ENCODE measurements around the gene METTL4. TPM values are rescaled to one million over a fixed set of nuclear protein-coding genes. Genes with fewer than 3 reads are reported as not detected.

Gene METTL4
- total RNA-seq, 1 donor from 2014 or later, result 12.6 TPM

DNA sequence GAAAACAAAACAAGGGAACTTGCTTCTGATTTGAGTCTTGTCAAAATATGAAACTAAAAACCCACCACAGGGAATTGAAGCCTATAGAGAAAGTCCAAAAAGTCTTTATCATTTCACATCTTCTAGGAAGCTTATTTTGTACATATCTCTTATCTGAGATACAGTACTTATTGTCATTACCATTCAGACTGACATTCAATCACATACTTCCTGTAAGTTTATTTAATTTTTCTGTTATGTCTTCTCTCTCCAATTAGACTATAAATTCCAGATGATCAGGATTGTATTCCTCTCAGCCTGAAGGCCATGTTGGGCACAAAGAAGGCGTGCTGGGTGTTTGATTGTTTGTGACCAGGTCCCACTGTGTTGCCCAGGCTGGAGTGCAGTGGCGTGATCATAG lies 59.2 kb downstream of the METTL4 start:
- no peaks in the 10 kb centered on the region for H3K4me1 Mint-ChIP-seq
- H3K4me3 Mint-ChIP-seq, result no peak overlapping the region
- no peaks in the 10 kb centered on the region for H3K9me3 Mint-ChIP-seq
- no peaks in the 10 kb centered on the region for H3K27me3 Mint-ChIP-seq (ENCODE audit: low read depth)
- H3K36me3 Mint-ChIP-seq (ENCODE audit: low read depth), result no peaks in the 10 kb centered on the region
- no peak overlapping the region for H3K27ac Mint-ChIP-seq (ENCODE audit: unreplicated experiment)
- DNase-seq (ENCODE audit: low read depth, low spot score), result no peak
- TF ChIP-seq, protein P1, sequence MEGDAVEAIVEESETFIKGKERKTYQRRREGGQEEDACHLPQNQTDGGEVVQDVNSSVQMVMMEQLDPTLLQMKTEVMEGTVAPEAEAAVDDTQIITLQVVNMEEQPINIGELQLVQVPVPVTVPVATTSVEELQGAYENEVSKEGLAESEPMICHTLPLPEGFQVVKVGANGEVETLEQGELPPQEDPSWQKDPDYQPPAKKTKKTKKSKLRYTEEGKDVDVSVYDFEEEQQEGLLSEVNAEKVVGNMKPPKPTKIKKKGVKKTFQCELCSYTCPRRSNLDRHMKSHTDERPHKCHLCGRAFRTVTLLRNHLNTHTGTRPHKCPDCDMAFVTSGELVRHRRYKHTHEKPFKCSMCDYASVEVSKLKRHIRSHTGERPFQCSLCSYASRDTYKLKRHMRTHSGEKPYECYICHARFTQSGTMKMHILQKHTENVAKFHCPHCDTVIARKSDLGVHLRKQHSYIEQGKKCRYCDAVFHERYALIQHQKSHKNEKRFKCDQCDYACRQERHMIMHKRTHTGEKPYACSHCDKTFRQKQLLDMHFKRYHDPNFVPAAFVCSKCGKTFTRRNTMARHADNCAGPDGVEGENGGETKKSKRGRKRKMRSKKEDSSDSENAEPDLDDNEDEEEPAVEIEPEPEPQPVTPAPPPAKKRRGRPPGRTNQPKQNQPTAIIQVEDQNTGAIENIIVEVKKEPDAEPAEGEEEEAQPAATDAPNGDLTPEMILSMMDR (conservative IDR thresholded peaks at IDR 0.05), result no peak

DNA sequence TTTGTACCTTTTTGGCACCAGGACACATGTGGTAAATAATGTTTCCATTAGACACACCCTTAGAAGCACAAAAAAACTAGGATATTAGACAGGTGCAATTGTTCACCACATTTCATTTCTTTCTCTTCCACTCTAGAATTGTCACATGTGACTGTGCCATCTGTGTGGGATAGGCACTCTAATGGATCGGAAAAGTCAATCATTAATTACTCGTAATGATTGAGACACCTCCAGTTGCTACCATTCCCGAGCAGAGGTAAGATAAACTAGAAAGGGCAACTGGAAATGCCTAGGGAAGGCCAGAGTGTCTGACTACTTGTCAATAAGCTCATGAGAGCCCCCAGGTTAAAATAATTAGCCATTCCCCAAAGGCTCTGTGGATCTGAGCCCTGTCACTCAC lies 59.9 kb downstream of the METTL4 start:
- no peak overlapping the region for H3K4me3 Mint-ChIP-seq
- H3K9me3 Mint-ChIP-seq, result no peaks in the 10 kb centered on the region
- no peak overlapping the region for H3K27ac Mint-ChIP-seq (ENCODE audit: unreplicated experiment)
- no peaks in the 10 kb centered on the region for H3K4me1 Mint-ChIP-seq
- DNase-seq (ENCODE audit: low read depth, low spot score), result no peak
- TF ChIP-seq, protein P1 (conservative IDR thresholded peaks at IDR 0.05), result no peak
- H3K27me3 Mint-ChIP-seq (ENCODE audit: low read depth), result no peaks in the 10 kb centered on the region
- no peaks in the 10 kb centered on the region for H3K36me3 Mint-ChIP-seq (ENCODE audit: low read depth)

DNA sequence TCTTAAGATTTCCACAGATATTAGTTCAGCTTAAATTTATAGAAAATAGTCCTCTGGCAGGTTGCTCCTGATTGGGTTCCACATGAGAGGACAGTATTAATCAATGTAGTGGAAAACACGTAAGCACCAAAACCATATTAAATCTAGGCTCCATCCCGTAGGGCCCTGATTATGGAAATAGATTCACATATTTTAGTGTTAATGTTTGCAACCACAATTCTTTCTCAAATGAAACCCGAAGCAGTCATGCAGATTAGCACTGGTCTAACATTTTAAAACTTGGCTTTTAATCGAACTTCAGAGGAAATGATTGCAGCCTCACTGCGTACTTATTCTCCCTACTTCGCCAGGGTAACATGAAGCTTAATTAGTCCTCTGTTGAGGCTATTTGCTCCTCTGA lies 60.9 kb downstream of the METTL4 start:
- TF ChIP-seq, protein P1 (conservative IDR thresholded peaks at IDR 0.05), result no peak
- H3K4me3 Mint-ChIP-seq, result no peak overlapping the region
- no peak overlapping the region for H3K27ac Mint-ChIP-seq (ENCODE audit: unreplicated experiment)
- DNase-seq (ENCODE audit: low read depth, low spot score), result no peak
- H3K27me3 Mint-ChIP-seq (ENCODE audit: low read depth), result no peaks in the 10 kb centered on the region
- H3K4me1 Mint-ChIP-seq, result no peaks in the 10 kb centered on the region
- H3K36me3 Mint-ChIP-seq (ENCODE audit: low read depth), result no peaks in the 10 kb centered on the region
- no peaks in the 10 kb centered on the region for H3K9me3 Mint-ChIP-seq

DNA sequence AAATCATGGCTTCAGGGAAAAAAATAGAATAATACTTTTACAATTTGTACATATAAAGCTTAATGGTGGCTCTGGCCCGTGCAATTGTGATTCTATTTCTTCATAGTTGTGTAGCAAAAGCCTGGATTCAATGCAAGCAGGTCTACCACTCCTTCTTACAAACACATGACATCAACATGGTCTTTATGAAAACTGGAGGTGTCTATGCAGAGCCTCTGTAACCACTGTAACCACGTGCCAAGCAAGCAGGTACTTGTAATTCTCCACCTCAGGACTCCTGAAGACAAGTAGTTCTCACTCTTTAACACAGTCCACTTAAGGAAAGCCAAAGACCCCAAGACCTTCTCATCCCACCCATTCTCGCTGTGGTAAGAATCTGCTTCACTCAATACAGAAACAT lies 62.6 kb downstream of the METTL4 start:
- no peak for DNase-seq (ENCODE audit: low read depth, low spot score)
- no peak overlapping the region for H3K27ac Mint-ChIP-seq (ENCODE audit: unreplicated experiment)
- H3K36me3 Mint-ChIP-seq (ENCODE audit: low read depth), result no peaks in the 10 kb centered on the region
- TF ChIP-seq, protein P1 (conservative IDR thresholded peaks at IDR 0.05), result no peak
- no peaks in the 10 kb centered on the region for H3K4me1 Mint-ChIP-seq
- no peaks in the 10 kb centered on the region for H3K27me3 Mint-ChIP-seq (ENCODE audit: low read depth)
- no peaks in the 10 kb centered on the region for H3K9me3 Mint-ChIP-seq
- no peak overlapping the region for H3K4me3 Mint-ChIP-seq

DNA sequence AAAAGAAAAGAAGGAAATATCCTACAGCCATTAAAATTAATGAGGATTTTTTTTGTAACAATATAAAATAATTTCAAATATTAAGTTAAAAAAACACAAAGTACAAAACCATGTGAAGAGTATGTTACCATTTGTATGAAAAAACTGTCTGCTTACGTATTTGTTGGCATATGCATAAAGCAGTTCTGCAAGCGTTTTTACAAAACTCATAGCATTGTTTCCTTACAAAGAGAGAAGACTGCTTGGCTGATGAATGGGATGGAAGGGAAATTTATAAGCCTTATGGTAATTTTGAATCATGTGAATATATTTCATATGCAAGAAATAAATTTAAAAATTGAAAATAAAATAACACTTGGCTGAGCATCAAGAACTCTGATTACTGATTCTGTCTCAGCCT lies 63.1 kb downstream of the METTL4 start:
- no peak overlapping the region for H3K4me3 Mint-ChIP-seq
- no peaks in the 10 kb centered on the region for H3K36me3 Mint-ChIP-seq (ENCODE audit: low read depth)
- DNase-seq (ENCODE audit: low read depth, low spot score), result no peak
- H3K27me3 Mint-ChIP-seq (ENCODE audit: low read depth), result no peaks in the 10 kb centered on the region
- H3K9me3 Mint-ChIP-seq, result no peaks in the 10 kb centered on the region
- TF ChIP-seq, protein P1 (conservative IDR thresholded peaks at IDR 0.05), result no peak
- no peak overlapping the region for H3K27ac Mint-ChIP-seq (ENCODE audit: unreplicated experiment)
- H3K4me1 Mint-ChIP-seq, result no peaks in the 10 kb centered on the region

DNA sequence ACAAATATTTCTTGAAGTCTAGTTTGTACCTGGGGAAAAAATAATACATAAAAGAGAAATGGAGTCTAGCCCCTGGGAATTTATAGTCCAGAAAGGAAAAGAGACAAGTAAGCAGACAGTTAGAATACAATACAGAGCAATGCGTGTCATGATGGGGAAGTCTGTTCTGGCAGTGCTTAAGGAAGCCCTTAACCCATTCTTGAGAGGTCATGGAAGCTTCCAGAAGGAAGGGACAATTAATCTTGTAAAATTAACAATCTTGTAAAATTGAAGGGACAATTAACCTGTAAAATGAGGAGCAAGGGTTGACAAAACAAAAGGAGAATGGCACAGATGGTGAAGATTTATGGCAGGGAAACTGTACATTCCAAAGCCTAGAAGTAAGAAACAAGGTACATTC lies 66.7 kb downstream of the METTL4 start:
- Mint-ChIP-seq H3K36me3 (ENCODE audit: low read depth) (no peaks in the 10 kb centered on the region), H3K27ac (ENCODE audit: unreplicated experiment) (no peak overlapping the region), H3K4me1 (no peaks in the 10 kb centered on the region)

More for the DNA sequence above, 66.7 kb downstream of the METTL4 start:
- no peak for DNase-seq (ENCODE audit: low read depth, low spot score)
- Mint-ChIP-seq H3K9me3 (no peaks in the 10 kb centered on the region), H3K27me3 (ENCODE audit: low read depth) (no peaks in the 10 kb centered on the region), H3K4me3 (no peak overlapping the region)
- TF ChIP-seq, protein P1 (conservative IDR thresholded peaks at IDR 0.05), result no peak

All from neural crest cell (in vitro differentiated cells).